Measurements from ENCODE around the gene WDR90. TPM values are rescaled to one million over a fixed set of nuclear protein-coding genes. Genes with fewer than 3 reads are reported as not detected.

Gene WDR90
- total and polyA plus RNA-seq, 2 experiments from 2014 or later = 8.2 to 16.5 TPM

DNA sequence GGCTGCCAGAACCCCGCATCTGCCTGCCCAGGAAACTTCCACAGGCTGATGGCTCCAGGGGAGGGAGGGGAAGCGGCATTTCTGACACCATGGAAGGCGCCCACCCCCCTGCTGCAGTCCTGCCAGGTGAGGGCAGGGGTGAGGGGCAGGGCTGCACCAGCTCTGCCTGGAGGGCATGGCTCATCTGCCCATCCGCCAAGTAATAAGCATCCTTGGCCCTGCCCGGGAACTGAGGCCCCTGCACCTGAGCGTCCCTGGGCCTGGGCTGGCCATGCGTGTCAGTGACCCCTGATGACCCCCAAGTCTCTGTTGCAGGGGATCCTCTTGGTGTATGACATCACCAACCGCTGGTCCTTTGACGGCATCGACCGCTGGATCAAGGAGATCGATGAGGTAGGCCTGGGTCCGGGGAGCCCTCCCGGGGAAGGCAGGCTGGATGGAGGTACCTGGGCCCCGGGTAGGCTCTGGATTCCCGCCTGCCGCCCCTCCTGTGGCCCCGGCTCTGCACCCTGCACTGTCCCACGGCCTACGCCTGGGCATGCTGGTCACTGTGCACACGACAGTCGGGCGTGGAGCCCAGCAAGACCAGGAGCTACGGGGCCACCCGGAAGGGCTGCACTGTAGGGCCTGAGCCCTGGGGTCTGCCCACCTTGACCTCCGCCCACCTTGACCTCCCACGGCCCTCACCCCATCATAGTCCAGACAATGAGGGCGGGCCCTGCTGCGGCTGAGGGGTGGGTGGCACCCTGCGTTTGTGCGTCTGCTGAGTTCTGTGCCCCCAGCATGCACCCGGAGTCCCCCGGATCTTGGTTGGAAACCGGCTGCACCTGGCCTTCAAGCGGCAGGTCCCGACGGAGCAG is 23.8 kb upstream of the WDR90 start:
- WGBS, 2 experiments (ENCODE audit: low coverage in 1 of 2, low lambda C conversion rate in 2 of 2, missing lambda C conversion rate in 2 of 2) = 95 to 98% methylated on average over 30 to 37 of the region's 37 CpGs
- Histone ChIP-seq H3K27ac (no peak overlapping the region), H3K79me2 (ENCODE audit: insufficient read depth) (peaks cover 5% of the 10 kb centered on the region; the same call in 1 of the 2 replicates), H3K9me2 (ENCODE audit: insufficient read depth) (no peaks in the 10 kb centered on the region), H3K4me1 (ENCODE audit: insufficient read depth) (peaks cover 12% of the 10 kb centered on the region), H4K20me1 (ENCODE audit: insufficient read depth) (no peaks in the 10 kb centered on the region), H3K4me3 (no peak overlapping the region), H3K27me3 (replicated peaks; ENCODE audit: insufficient read depth) (no peaks in the 10 kb centered on the region), H3K36me3 (ENCODE audit: low read depth) (no peaks in the 10 kb centered on the region), H3F3A (ENCODE audit: insufficient read depth) (0 out of 2 replicates have a peak, but pooled peaks cover 4% of the 10 kb centered on the region), H3K4me2 (ENCODE audit: unreplicated experiment) (no peak overlapping the region), H3K9me3 (ENCODE audit: low read depth) (no peaks in the 10 kb centered on the region), H3K9ac (no peak overlapping the region), H2AFZ (no peak overlapping the region)
- TF ChIP-seq EZH2phosphoT487 (IDR thresholded peaks at IDR 0.05; ENCODE audit: insufficient read depth, low read depth) (no peak), EZH2 (IDR thresholded peaks at IDR 0.05; ENCODE audit: insufficient read depth, poor library complexity, severe bottlenecking) (no peak)
- DNase-seq = no peak
- in situ Hi-C loops (cut with MboI) = no loop called here

DNA sequence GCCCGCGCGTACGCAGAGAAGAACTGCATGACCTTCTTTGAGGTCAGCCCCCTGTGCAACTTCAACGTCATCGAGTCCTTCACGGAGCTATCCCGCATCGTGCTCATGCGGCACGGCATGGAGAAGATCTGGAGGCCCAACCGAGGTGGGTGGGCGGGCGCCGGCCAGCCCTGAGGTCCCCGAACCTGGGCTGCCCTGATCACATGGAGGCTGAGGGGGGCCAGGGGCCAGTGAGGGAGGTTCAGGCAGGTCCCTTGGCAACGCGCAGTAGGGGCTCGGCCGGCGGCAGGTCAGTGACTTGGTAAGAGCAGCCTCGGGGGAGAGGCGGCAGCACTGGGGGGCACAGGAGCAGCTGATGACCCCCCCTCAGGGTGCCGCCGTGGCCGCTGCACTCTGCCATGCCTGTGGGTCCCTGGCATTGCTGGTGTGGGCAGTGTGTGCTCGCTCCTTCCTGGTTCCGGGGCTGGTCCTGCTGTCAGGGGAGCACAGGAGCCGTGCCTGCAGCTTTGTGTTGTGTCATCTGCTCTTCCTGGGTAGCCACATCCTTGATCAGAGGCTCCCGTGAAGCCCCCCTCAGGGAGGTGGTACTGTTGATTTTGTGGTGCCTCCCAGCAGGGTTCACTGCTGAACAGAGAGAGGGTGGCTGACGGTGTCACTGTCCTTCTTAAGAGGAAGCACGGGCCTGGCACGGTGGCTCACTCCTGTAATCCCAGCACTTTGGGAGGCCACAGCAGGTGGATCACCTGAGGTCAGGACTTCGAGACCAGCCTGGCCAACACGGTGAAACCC is 23.0 kb upstream of the WDR90 start:
- Histone ChIP-seq H3K36me3 (ENCODE audit: low read depth) (no peaks in the 10 kb centered on the region), H3K27ac (peak overlapping the region; percentile 87), H3K4me3 (0 out of 2 replicates have a peak overlapping the region, but pooled peaks have one; percentile 9), H3K79me2 (ENCODE audit: insufficient read depth) (peaks cover 5% of the 10 kb centered on the region; the same call in 1 of the 2 replicates), H3K4me2 (ENCODE audit: unreplicated experiment) (no peak overlapping the region), H4K20me1 (ENCODE audit: insufficient read depth) (no peaks in the 10 kb centered on the region), H3K27me3 (replicated peaks; ENCODE audit: insufficient read depth) (no peaks in the 10 kb centered on the region), H3K9me3 (ENCODE audit: low read depth) (no peaks in the 10 kb centered on the region), H3K4me1 (ENCODE audit: insufficient read depth) (peaks cover 15% of the 10 kb centered on the region), H3K9me2 (ENCODE audit: insufficient read depth) (no peaks in the 10 kb centered on the region), H2AFZ (no peak overlapping the region), H3K9ac (peak overlapping the region; percentile 62), H3F3A (ENCODE audit: insufficient read depth) (0 out of 2 replicates have a peak, but pooled peaks cover 4% of the 10 kb centered on the region)
- in situ Hi-C loops (cut with MboI) = no loop called here
- DNase-seq = no peak
- TF ChIP-seq EZH2phosphoT487 (IDR thresholded peaks at IDR 0.05; ENCODE audit: insufficient read depth, low read depth) = no peak
- TF ChIP-seq EZH2 (IDR thresholded peaks at IDR 0.05; ENCODE audit: insufficient read depth, poor library complexity, severe bottlenecking) = no peak
- 88 to 90% methylated on average over 30 to 35 of the region's 35 CpGs for WGBS, 2 experiments (ENCODE audit: low coverage in 1 of 2, low lambda C conversion rate in 2 of 2, missing lambda C conversion rate in 2 of 2)

DNA sequence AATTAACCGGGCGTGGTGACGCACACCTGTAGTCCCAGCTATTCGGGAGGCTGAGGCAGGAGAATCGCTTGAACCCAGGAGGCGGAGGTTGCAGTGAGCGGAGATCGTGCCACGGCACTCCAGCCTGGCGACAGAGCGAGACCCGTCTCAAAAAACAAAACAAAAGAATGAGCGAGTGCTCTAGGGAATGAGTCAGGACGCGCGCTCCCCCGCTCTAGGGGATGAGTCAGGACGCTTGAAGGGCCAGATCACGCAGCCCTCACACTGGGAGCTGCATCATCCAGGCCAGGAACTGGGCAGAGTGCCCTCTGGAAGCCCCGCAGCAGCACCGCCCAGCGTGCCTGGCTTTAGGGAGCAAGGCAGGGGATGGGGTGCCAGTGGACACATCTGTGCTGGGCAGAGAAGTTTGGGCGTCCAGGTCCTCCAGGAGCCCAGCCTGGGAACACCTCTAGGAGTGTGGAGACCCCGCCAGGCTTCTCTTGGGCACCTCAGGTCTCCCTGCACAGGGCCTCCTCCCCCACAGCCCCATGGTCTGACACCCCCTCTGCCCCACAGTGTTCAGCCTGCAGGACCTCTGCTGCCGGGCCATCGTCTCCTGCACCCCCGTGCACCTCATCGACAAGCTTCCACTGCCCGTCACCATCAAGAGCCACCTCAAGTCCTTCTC is 22.2 kb upstream of the WDR90 start:
- peak overlapping the region; percentile 62 for H3K9ac ChIP-seq
- in situ Hi-C loops (cut with MboI) = no loop called here
- H3K4me2 ChIP-seq (ENCODE audit: unreplicated experiment) = peak overlapping the region; percentile 2

More for the DNA sequence above, 22.2 kb upstream of the WDR90 start:
- H3K79me2 ChIP-seq (ENCODE audit: insufficient read depth) = peaks cover 2% of the 10 kb centered on the region; the same call in 1 of the 2 replicates
- peaks cover 15% of the 10 kb centered on the region for H3K4me1 ChIP-seq (ENCODE audit: insufficient read depth)
- no peaks in the 10 kb centered on the region for H4K20me1 ChIP-seq (ENCODE audit: insufficient read depth)
- H3K4me3 ChIP-seq = 0 out of 2 replicates have a peak overlapping the region, but pooled peaks have one; percentile 9
- H3K9me2 ChIP-seq (ENCODE audit: insufficient read depth) = no peaks in the 10 kb centered on the region
- H2AFZ ChIP-seq = no peak overlapping the region
- 18 to 29% methylated on average over 26 to 27 of the region's 29 CpGs for WGBS, 2 experiments (ENCODE audit: low coverage in 1 of 2, low lambda C conversion rate in 2 of 2, missing lambda C conversion rate in 2 of 2)
- H3K27ac ChIP-seq = peak overlapping the region; percentile 87
- H3K9me3 ChIP-seq (ENCODE audit: low read depth) = no peaks in the 10 kb centered on the region
- TF ChIP-seq EZH2 (IDR thresholded peaks at IDR 0.05; ENCODE audit: insufficient read depth, poor library complexity, severe bottlenecking) (no peak), EZH2phosphoT487 (IDR thresholded peaks at IDR 0.05; ENCODE audit: insufficient read depth, low read depth) (no peak)
- no peaks in the 10 kb centered on the region for H3K27me3 ChIP-seq (replicated peaks; ENCODE audit: insufficient read depth)
- H3K36me3 ChIP-seq (ENCODE audit: low read depth) = no peaks in the 10 kb centered on the region
- DNase-seq = peak; percentile 99
- H3F3A ChIP-seq (ENCODE audit: insufficient read depth) = 0 out of 2 replicates have a peak, but pooled peaks cover 4% of the 10 kb centered on the region

All from GM23248 (cell line).